SU-DHL-6 (cell line): ENCODE data around the gene HGD.

Experiments used
- EZH2phosphoT487 ChIP-seq: fragments of 200-600 bp; sonication (generic), shearing (Covaris generic); conservative IDR thresholded peaks from 2 replicates; pipeline ENCODE4 v1.6.1; 2018; ENCODE audit warnings: mild to moderate bottlenecking, antibody characterized with exemption, low read length, moderate library complexity, mixed read lengths
- TF ChIP-seq, protein P1 (sequence below): fragments of 200-600 bp; sonication (generic); IDR thresholded peaks from one replicate; pipeline ENCODE4 v1.5.1; 2017; ENCODE audit warnings: antibody characterized with exemption, mild to moderate bottlenecking, low read length, moderate library complexity; ENCODE audit not compliant: insufficient read depth, poor library complexity, severe bottlenecking

- TF ChIP-seq, protein P1, sequence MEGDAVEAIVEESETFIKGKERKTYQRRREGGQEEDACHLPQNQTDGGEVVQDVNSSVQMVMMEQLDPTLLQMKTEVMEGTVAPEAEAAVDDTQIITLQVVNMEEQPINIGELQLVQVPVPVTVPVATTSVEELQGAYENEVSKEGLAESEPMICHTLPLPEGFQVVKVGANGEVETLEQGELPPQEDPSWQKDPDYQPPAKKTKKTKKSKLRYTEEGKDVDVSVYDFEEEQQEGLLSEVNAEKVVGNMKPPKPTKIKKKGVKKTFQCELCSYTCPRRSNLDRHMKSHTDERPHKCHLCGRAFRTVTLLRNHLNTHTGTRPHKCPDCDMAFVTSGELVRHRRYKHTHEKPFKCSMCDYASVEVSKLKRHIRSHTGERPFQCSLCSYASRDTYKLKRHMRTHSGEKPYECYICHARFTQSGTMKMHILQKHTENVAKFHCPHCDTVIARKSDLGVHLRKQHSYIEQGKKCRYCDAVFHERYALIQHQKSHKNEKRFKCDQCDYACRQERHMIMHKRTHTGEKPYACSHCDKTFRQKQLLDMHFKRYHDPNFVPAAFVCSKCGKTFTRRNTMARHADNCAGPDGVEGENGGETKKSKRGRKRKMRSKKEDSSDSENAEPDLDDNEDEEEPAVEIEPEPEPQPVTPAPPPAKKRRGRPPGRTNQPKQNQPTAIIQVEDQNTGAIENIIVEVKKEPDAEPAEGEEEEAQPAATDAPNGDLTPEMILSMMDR, result no peak
- no peak for TF ChIP-seq EZH2phosphoT487
Measured at GRCh38 chr3:120652281-120652680, 29.8 kb downstream of the HGD start.
